ENCODE data around the gene YIPF5. TPM values are rescaled to one million over a fixed set of nuclear protein-coding genes. Genes with fewer than 3 reads are reported as not detected.

Gene YIPF5
- total RNA-seq, 4 donors from 2014 or later, result 29.4 to 49.7 (median 37.8) TPM

DNA sequence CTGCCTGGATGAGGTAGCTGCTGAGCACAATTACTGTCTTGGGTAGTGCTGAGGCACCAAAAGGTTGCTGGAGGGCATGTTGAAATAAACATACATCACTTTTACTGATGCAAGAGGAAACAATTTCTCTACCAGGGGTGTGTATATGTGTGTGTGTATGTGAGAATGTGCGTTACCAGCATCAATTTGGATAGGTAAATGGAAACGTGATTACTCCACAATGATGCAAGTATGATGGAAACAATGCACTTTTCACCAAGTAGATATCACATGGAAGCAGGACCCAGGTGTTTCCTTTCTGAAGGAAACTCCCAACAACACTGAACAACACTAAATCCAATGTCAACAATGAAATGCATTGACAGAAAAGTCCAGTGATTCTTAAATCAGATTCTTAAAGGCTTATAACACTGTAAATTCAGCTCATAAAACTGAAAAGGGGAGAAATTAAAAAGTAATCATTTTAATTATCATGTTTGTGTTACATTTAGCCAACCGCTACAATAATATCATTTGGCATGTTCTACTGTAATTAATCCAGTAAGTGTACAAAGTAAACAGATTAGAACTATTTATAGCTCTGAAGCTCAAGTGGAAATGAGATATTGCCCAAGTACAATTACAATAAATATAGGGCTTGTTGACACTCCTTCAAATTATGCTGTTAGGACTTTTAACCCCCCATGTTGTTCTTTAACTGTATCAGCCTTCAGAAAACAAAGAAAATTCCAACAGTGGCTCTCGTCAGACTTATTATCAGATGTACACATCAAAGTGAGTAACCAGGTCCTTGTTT lies 25.3 kb downstream of the YIPF5 start:
- H3K27ac ChIP-seq, result peak overlapping the region in 2 of 4 donors; percentile 1 to 37

DNA sequence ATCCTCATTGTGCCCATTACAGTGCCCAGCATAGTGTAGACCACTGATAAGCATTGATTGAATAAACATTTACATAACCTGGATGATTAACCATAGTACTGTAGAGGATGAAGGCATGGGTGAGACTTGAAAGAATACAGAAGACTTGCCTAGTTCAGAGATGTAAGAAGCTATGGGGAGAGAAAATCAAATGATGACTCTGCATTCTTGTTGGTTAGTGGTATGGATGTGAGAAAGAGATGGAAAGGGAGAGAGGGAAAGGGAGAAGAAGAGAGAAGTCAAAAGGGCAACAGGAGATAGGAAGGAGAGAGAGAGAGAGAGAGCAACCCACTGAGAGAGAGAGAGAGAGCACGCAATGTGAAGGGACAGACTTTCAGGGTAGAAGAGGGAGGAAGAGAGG lies 26.8 kb downstream of the YIPF5 start:
- 92 to 96% methylated on average over 1 of the region's 1 CpG for WGBS, 2 donors
- TF ChIP-seq POLR2A (IDR thresholded peaks at IDR 0.05), result no peak
- TF ChIP-seq CTCF (IDR thresholded peaks at IDR 0.05), result no peak
- H3K4me1 ChIP-seq, result peaks cover 0 to 7% (median 0%) of the 10 kb centered on the region in 3 donors
- no peaks in the 10 kb centered on the region for H3K27me3 ChIP-seq
- no peaks in the 10 kb centered on the region for H3K36me3 ChIP-seq
- no peak overlapping the region for H3K4me3 ChIP-seq
- no peaks in the 10 kb centered on the region for H3K9me3 ChIP-seq
- intact Hi-C loops (cut with DNase I), result no loop called here
- no peak for DNase-seq
- no peak overlapping the region for H3K27ac ChIP-seq

More for the DNA sequence above, 25.3 kb downstream of the YIPF5 start:
- intact Hi-C loops (cut with DNase I), result no loop called here
- Histone ChIP-seq H3K4me3 (no peak overlapping the region), H3K36me3 (no peaks in the 10 kb centered on the region), H3K4me1 (peaks cover 0 to 7% (median 0%) of the 10 kb centered on the region in 3 donors), H3K27me3 (no peaks in the 10 kb centered on the region), H3K9me3 (no peaks in the 10 kb centered on the region)
- WGBS, 2 donors, result 45 to 50% methylated on average over 4 of the region's 4 CpGs
- no peak for DNase-seq
- no peak for TF ChIP-seq POLR2A (IDR thresholded peaks at IDR 0.05)
- TF ChIP-seq CTCF (IDR thresholded peaks at IDR 0.05), result no peak

GRCh38 chr5:144142824-144143162 lies 27.7 kb downstream of the YIPF5 start:
- Histone ChIP-seq H3K9me3 (no peaks in the 10 kb centered on the region), H3K36me3 (no peaks in the 10 kb centered on the region), H3K27me3 (no peaks in the 10 kb centered on the region), H3K4me1 (peaks cover 0 to 7% (median 0%) of the 10 kb centered on the region in 3 donors), H3K27ac (no peak overlapping the region), H3K4me3 (no peak overlapping the region)
- WGBS, 2 donors, result 30 to 38% methylated on average over 1 of the region's 1 CpG
- intact Hi-C loops (cut with DNase I), result no loop called here
- TF ChIP-seq CTCF (IDR thresholded peaks at IDR 0.05) (no peak), POLR2A (IDR thresholded peaks at IDR 0.05) (no peak)
- DNase-seq, result no peak

DNA sequence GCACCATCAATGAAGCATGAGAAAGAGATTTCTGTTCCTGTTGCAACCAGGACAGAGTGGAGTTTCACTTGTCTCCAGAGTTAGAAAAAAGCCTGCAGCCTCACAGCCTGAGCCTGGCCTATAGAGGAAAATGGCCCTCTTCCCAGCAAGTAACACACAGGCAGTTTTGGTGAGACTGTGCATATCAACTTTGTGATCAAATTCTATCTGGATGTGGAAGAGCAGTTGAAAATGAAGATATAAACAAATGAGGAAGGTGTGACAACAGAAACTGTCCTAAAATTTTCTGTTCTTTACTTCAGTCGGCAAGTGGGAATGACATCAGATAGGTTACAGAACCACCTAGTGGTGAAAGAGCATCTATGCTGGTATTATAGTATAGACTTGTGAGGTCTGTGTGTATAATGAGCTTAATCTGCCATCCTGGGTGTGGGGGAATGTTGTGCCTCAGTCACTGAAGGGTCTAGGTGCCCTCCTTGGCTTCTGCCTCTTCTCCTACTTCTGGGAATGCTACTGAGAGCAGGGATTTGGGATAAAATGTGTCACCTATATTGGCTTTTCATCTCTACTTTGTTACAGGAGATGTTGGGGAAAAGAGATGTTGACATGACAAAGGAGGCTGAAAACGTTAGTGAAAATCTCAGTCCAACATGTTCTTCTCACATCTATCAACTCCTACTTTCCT lies 28.2 kb downstream of the YIPF5 start:
- no peak overlapping the region for H3K27ac ChIP-seq
- H3K27me3 ChIP-seq, result no peaks in the 10 kb centered on the region
- no peak overlapping the region for H3K4me3 ChIP-seq
- no peaks in the 10 kb centered on the region for H3K9me3 ChIP-seq
- peaks cover 0 to 7% (median 0%) of the 10 kb centered on the region in 3 donors for H3K4me1 ChIP-seq
- DNase-seq, result no peak
- intact Hi-C loops (cut with DNase I), result no loop called here
- H3K36me3 ChIP-seq, result no peaks in the 10 kb centered on the region
- TF ChIP-seq POLR2A (IDR thresholded peaks at IDR 0.05), result no peak
- TF ChIP-seq CTCF (IDR thresholded peaks at IDR 0.05), result peak in 5 of 6 experiments; percentile 25 to 64 (median 53)
- 3 to 11% methylated on average over 2 of the region's 2 CpGs for WGBS, 2 donors

- H3K4me1 ChIP-seq, result peaks cover 0 to 7% (median 0%) of the 10 kb centered on the region in 3 donors
- no peaks in the 10 kb centered on the region for H3K27me3 ChIP-seq
- intact Hi-C loops (cut with DNase I), result no loop called here
- TF ChIP-seq POLR2A (IDR thresholded peaks at IDR 0.05) (no peak), CTCF (IDR thresholded peaks at IDR 0.05) (no peak)
- no peak for DNase-seq
- no peaks in the 10 kb centered on the region for H3K9me3 ChIP-seq
- no peaks in the 10 kb centered on the region for H3K36me3 ChIP-seq
- 88 to 93% methylated on average over 2 of the region's 2 CpGs for WGBS, 2 donors
- H3K4me3 ChIP-seq, result no peak overlapping the region
- no peak overlapping the region for H3K27ac ChIP-seq
These were observed 28.9 kb downstream of the YIPF5 start for GRCh38 chr5:144141585-144141984.
